Inflammatory macrophage (primary cell): ENCODE data around the gene ALDH1B1.
"Not testable (repeated sequence)": the region's sequence is repeated elsewhere in the genome, so short reads cannot be mapped to it uniquely, and the experiment has no call there.

ENCODE experiments used
- DNase-seq, 2 donors: peaks; one replicate each; pipeline ENCODE4 v3.0.0-alpha.2; 2020 to 2022

The ALDH1B1 gene

DNA sequence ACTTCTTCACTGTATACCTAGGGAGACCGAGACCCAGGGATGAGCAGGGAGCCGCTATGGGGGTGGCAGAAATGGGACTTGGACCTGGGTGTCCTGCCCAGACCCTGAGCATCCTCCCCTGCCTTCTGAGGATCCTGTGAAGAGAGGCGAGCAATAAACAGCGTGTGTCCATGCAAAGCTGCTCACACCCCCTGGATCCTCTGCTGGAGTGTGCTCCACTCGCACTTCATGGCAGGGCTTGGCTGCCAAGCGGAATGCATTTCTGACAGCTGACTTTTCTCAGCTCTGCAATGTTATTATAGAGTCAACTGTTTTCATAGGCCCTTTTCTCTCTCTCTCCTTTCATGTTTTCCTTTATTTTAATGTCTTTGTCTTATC lies 31.0 kb upstream of the ALDH1B1 start:
- no peak for DNase-seq

GRCh38 chr9:38362852-38363588 lies 29.5 kb upstream of the ALDH1B1 start:
- DNase-seq: peak; percentile 73 to 79

DNA sequence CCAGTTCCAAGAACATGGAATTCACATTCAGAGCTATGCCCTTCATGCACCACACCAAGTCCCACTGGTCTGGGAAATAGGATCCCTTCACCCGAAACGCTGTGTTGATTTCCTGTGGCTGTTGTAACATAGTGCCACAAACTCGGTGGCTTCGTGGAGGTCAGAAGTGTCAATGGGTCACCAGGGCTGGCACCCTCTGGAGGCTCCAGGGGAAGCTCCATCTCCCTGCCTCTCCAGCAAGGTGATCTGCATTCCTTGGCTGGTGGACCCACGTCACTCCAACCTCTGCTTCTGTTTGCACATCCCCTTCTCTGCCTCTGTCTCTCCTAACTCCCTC lies 28.9 kb upstream of the ALDH1B1 start:
- DNase-seq: no peak

GRCh38 chr9:38367898-38368297 lies 24.6 kb upstream of the ALDH1B1 start:
- no peak for DNase-seq

GRCh38 chr9:38368731-38369130 lies 23.8 kb upstream of the ALDH1B1 start:
- no peak for DNase-seq

DNA sequence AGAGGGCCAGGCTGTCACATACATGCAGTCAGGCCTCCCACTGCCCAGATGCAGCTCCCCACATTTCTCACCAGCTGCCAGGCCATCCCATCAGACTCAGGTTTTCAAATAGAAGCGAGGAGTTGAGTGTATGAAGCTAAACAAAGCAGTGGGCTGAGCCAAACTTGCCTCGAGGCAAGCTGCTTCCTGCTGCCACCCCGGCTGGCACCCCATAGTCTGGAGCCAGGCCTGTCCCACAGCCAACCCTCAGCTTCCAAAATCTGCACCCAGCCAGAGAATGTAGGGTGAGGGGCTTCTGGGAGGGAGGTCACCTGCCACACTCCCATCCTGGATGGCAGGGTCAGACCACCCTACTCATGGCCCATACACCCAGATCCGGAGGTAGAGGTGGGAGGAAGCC lies 22.3 kb upstream of the ALDH1B1 start:
- DNase-seq: no peak

DNA sequence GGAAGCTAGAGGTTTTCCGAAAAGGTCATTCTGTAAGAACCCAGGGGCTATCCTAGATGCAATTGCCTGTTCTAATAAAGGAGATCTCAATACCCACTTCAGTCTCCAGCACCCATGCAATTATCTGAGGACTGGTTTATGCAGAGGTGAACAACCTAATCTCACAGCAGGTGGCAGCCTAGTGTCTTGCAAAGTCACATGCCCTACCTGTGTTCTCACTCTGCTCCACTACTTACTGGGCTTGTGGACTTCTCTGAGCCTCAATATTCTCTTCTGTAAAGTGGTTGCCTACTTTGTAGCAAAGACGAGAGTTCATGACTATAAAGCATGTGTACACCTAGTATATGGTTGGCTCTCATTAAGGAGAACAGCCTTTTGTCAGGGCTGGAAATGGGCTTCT lies 21.0 kb upstream of the ALDH1B1 start:
- no peak for DNase-seq

GRCh38 chr9:38372762-38373619 lies 19.5 kb upstream of the ALDH1B1 start:
- DNase-seq: no peak

DNA sequence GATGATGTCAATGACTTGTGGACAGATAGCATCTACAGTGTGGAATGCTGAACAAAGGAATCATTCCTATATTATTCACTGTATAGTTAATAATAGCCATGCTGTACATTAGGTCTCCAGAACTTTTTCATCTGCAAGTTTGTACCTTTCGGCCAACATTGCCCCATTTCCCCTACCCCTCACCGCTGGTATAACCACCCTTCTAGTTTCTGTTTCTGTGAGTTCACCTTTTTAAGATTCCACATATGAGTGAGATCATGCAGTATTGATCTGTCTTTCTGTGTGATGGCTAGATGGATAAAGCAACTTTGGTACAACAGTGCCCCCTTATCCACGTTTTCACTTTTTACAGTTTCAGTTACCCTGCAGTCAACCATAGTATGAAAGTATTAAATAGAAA lies 18.8 kb upstream of the ALDH1B1 start:
- no peak for DNase-seq

DNA sequence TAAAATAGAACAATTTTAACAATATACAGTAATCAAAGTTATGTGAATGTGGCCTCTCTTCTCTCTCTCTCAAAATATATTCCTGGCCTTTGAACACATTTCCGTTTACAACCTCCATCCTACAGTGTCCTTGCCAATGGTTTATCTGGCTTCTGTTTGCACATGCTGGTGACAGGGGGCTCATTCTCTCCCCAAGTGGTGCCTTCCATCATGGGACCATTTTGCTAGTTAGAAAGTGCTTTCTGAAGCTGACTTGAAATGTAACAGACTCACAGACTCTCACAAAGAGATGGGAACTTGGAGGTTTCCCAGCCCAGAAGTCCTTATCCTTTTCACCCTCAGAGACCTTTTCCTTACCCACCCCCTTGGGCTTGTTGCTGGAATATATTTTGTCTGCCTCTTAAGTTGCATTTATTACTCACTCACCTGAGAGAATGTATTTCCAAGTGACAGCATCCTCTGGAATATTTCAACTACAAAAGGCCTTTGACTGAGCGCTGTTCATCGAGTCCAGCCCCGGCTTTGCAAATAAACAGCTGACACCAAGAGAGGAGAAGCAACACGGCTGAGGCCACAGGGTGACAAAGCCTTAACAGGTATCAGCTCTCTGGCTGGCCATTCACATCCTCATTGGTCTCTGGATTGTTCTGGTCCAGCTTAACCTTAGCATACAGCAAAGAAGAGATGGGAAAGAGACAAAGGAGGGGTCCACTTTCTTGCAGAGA lies 17.5 kb upstream of the ALDH1B1 start:
- no peak for DNase-seq

DNA sequence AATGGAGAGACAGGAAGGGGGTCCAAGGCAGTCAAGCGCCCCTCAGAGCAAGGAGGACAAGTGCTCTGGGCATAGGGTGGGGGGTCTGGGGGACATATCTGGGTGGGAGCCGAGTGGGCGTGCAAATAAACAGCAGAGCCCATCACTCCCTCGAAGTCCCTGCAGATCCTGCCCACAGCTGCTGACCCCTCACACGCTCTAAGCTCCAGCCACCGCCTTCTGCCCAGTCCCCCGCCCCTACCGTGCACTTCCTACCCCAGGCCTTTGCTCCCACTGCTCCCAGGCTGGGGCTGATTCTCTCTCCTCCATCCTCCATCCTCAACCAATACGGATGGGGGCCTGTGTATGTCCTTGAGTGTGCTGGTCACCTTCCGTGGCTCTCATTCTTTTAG lies 16.9 kb upstream of the ALDH1B1 start:
- DNase-seq: no peak

DNA sequence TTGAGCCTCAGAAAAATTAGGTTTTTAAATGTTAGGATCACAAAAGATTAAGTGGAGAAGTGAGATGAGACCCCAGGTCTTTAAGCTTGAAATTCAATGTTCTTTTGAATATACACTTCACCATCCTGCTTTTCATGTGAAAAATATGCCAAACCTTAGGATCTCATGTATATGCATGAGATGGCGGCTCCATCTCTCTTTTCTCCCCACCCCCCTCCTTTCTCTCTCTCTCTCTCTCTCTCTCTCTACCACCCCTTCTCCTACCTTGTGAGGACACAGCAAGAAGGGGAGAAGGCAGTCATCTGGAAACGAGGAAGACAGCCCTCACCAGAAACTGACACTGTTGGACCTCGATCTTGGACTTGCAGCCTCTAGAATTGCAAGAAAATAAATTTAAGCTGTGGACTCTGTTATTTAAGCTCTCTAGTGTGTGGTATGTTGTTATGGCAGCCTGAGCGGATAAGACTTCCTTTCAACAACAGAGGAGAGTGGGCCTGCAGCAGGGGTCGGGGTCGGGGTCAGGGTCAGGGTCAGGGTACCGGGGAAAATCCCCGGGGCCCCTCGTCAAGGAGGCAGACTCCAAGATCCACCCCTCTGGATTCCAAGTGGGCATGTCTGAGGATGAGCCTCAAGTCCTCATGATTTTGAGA lies 16.4 kb upstream of the ALDH1B1 start:
- DNase-seq: no peak

DNA sequence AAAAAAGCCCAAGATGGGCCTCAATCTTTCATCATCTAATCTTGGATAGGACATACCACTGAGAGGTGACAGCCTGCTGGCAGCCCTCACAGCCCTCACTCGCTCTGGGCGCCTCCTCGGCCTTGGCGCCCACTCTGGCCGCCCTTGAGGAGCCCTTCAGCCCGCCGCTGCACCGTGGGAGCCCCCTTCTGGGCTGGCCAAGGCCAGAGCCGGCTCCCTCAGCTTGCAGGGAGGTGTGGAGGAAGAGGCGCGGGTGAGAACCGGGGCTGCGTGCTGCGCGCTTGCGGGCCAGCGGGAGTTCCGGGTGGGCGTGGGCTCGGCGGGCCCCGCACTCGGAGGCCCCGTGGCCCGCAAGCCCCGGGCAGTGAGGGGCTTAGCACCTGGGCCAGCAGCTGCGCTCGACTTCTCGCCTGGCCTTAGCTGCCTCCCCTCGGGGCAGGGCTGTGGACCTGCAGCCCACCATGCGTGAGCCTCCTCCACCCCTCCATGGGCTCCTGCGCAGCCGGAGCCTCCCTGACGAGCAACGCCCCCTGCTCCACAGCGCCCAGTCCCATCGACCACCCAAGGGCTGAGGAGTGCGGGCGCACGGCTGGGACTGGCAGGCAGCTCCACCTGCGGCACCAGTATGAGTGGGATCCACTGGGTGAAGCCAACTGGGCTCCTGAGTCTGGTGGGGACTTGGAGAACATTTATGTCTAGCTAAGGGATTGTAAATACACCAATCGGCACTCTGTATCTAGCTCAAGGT lies 15.0 kb upstream of the ALDH1B1 start:
- DNase-seq: not testable (repeated sequence)

DNA sequence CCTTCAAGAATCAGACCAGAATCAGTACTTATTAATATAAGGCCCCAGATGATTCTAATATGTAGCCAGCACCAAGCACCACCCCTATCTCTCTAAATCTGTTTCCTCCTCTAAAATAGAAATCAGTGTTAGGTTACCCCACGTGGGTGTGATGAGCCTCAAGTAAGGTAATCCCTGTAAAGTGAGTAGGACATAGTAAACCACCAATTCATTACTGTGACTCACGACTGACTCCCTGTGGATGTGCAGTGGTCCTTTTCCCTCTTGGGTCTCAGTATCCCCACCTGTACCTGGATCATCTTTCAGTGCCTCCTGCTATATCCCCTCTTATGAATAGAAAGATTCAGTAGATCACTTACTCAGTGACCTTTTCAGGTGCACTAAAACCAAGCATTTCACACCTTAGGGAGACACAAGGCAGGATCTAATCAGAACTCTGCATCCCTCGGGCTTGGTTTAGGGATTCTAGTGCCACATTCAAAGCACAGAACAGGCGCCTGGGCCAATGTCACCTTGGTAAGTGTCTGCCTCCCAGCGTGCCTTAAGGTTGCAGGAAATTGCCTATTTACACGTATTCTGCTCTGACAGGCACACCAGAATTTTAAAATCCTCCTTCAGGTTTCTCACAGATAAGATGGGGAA lies 12.2 kb upstream of the ALDH1B1 start:
- DNase-seq: no peak

DNA sequence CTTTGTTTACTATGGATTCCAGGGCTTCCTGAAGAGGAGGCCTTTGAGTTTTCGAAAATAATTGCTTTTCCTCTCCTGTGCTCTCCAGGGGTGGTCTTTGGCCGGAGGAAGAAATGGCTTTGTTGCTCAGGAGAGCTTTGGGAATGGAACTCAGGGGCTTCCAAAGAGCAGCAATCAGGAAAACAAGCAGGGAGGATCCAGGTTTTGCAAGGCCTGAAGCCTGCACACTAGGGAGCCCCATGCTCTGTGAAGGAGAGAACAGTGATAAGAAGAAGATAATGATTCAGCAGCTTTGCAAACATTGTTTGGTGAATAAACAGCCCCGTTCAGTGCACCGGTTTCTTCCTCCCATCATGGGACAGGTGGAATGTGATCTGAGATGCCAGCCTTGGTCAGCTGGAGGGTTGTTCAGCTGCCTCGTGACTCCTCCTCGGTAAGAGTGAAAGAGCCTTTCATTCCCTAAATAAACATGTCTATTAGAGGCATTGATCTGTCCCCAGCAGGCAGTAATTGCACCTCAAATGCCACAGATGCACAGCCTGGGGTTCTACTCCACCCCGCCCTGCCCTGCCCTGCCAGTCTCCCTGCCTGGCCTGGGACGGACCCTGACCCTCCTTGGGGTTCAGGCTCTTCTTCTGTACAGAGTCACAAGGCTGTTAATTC lies 11.5 kb upstream of the ALDH1B1 start:
- DNase-seq: no peak

- no peak for DNase-seq
These were observed 10.4 kb upstream of the ALDH1B1 start for GRCh38 chr9:38382141-38382540.

DNA sequence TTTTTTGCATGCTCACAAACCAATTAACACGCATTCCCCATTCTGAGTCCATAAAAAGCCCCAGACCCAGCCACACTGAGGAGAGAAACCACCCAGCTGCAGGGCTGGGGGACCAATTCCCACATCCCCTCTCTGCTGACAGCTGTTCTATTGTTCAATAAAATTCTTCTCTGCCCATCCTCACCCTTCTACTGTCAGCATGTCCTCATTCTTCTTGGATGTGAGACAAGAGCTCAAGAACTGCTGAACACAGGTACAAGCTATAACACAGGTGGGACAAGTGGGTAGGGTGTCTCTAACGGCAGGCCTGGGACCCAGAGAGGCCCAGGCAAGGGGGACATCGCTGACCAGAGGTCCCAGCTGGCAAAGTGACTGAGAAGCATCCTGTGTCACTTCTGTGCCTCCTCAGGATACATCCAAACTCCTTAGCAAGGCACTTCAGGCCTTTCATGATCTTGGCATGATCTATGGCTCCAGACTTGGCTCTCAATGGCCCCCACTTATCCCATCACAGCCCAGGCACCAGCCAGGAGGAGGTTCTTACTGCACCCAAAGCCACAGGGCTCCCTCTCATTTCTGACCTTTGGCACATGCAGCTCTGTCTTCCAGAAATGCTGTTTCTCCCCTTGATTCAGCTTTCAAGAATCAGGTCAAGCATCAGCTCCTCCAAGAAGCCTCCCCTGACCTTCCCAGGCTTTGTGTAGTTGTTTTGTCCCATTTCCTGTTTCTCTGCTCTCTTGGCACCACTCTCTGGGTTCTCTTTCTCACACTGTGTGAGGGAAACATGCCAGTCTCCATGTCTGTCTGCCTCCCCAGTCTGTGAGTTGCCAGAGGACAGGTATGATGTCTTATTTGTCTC lies 7.3 kb upstream of the ALDH1B1 start:
- no peak for DNase-seq

GRCh38 chr9:38385896-38386295 lies 6.6 kb upstream of the ALDH1B1 start:
- DNase-seq: no peak

- DNase-seq: no peak
These were observed 6.1 kb upstream of the ALDH1B1 start for GRCh38 chr9:38386319-38386895.

DNA sequence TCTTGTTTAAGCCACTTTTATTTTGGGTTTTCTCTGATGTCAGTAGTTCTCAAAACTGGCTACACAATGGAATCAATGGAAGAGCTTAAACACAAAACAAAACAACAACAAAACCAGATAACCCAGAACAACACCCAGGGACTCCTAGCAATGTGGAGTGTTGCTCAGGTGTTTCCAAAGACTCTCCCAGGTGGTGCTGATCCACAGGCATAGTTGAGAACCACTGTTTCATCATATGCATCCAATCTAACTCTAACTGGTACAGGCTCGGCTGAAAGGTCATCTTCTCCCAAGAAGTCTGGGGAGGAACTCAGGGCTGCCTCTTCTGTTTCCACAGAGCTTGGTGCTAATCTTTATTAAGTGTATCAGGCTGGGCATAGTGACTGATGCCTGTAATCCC lies 5.4 kb upstream of the ALDH1B1 start:
- no peak for DNase-seq
